ENCODE data around the gene MGST3. TPM values are rescaled to one million over a fixed set of nuclear protein-coding genes. Genes with fewer than 3 reads are reported as not detected.
"Not testable (repeated sequence)": the region's sequence is repeated elsewhere in the genome, so short reads cannot be mapped to it uniquely, and the experiment has no call there.

MGST3 gene
- total RNA-seq, 1 experiment from 2014 or later = 173 TPM

DNA sequence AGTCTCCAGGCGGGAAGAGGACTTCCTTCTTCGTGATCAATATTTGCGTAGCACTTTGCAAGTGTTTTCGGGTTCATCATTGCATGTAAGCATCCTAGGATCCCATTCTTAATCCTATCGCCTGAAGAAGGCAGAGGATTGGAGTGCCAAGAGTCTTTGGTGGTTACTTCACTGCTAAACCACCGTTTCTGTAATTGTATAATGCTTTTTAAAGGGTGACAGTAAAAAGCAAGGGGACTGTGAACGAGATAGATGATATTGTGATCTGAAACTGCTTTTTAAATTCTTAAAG lies 67.7 kb downstream of the MGST3 start:
- Histone ChIP-seq H3K27me3 (replicated peaks; ENCODE audit: control insufficient read depth, insufficient read depth, low read length) (no peaks in the 10 kb centered on the region), H3K36me3 (ENCODE audit: control insufficient read depth, insufficient read depth, low read length) (no peaks in the 10 kb centered on the region), H3K9me3 (no peaks in the 10 kb centered on the region), H3K4me3 (ENCODE audit: low read depth, low read length) (peak overlapping the region; percentile 77), H3K4me1 (peaks cover 10% of the 10 kb centered on the region; the same call in 1 of the 2 replicates)
- no peak for DNase-seq
- Mint-ChIP-seq H3K4me1 (ENCODE audit: low read depth, unreplicated experiment) (peaks cover 10% of the 10 kb centered on the region), H3K9me3 (ENCODE audit: unreplicated experiment) (no peaks in the 10 kb centered on the region), H3K36me3 (ENCODE audit: insufficient read depth, unreplicated experiment) (no peaks in the 10 kb centered on the region), H3K27ac (ENCODE audit: unreplicated experiment) (peak overlapping the region; percentile 94), H3K27me3 (ENCODE audit: insufficient read depth, unreplicated experiment) (peaks cover 3% of the 10 kb centered on the region), H3K4me3 (ENCODE audit: unreplicated experiment) (peak overlapping the region; percentile 99)
- intact Hi-C loops (cut with micrococcal nuclease; ENCODE audit: unreplicated experiment) = loop anchor here (1.0 to 2.0 kb wide), 3 partner anchors 67 to 97 kb away; partner anchors contain the start of genes MGST3 and TMCO1
- ChIA-PET POLR2A (interaction anchor here (0.5 kb wide), 1 partner anchor 1541 kb away, joined by 3 read pairs; no protein-coding TSS in a partner anchor), CTCF (interaction anchor here (0.6 to 1.6 kb wide), 5 partner anchors 10 to 226 kb away, joined by 3 to 11 read pairs (median 6); no protein-coding TSS in a partner anchor)
- TF ChIP-seq, protein P1, sequence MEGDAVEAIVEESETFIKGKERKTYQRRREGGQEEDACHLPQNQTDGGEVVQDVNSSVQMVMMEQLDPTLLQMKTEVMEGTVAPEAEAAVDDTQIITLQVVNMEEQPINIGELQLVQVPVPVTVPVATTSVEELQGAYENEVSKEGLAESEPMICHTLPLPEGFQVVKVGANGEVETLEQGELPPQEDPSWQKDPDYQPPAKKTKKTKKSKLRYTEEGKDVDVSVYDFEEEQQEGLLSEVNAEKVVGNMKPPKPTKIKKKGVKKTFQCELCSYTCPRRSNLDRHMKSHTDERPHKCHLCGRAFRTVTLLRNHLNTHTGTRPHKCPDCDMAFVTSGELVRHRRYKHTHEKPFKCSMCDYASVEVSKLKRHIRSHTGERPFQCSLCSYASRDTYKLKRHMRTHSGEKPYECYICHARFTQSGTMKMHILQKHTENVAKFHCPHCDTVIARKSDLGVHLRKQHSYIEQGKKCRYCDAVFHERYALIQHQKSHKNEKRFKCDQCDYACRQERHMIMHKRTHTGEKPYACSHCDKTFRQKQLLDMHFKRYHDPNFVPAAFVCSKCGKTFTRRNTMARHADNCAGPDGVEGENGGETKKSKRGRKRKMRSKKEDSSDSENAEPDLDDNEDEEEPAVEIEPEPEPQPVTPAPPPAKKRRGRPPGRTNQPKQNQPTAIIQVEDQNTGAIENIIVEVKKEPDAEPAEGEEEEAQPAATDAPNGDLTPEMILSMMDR (IDR thresholded peaks at IDR 0.05; ENCODE audit: insufficient read depth in 1 of 2, low read depth in 1 of 2, low read length in 1 of 2, severe bottlenecking in 1 of 2, unreplicated experiment in 1 of 2) = no peak
- no TSS peak for BruUV-seq (replicated peaks)

DNA sequence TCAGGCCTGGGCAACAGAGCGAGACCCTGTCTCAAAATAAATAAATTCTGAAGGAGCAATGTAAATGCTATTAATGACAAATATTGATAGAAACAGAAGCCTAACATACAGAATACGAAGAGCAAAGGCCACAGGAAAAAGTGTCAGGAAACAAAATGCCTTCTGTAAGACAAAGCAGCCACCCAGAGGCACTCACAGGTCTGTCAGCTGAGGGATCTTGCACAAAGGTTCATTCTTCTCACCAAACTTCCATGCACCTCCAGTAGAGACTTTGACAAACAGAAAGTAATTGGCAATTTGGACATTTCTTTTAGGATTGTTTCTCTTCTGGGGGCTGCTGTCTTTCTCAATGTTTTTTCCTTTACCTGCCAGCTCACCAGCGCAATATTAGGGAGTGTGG lies 68.5 kb downstream of the MGST3 start:
- TF ChIP-seq, protein P1 (IDR thresholded peaks at IDR 0.05; ENCODE audit: insufficient read depth in 1 of 2, low read depth in 1 of 2, low read length in 1 of 2, severe bottlenecking in 1 of 2, unreplicated experiment in 1 of 2) = no peak
- no peak overlapping the region for H3K4me3 Mint-ChIP-seq (ENCODE audit: unreplicated experiment)
- peaks cover 3% of the 10 kb centered on the region for H3K27me3 Mint-ChIP-seq (ENCODE audit: insufficient read depth, unreplicated experiment)
- Histone ChIP-seq H3K36me3 (ENCODE audit: control insufficient read depth, insufficient read depth, low read length) (no peaks in the 10 kb centered on the region), H3K4me3 (ENCODE audit: low read depth, low read length) (no peak overlapping the region), H3K9me3 (no peaks in the 10 kb centered on the region), H3K4me1 (peaks cover 10% of the 10 kb centered on the region; the same call in 1 of the 2 replicates), H3K27me3 (replicated peaks; ENCODE audit: control insufficient read depth, insufficient read depth, low read length) (no peaks in the 10 kb centered on the region)
- CTCF ChIA-PET = interaction anchor here (0.7 kb wide), 1 partner anchor 42 kb away, joined by 5 read pairs; no protein-coding TSS in a partner anchor
- H3K4me1 Mint-ChIP-seq (ENCODE audit: low read depth, unreplicated experiment) = peaks cover 10% of the 10 kb centered on the region
- H3K36me3 Mint-ChIP-seq (ENCODE audit: insufficient read depth, unreplicated experiment) = no peaks in the 10 kb centered on the region
- POLR2A ChIA-PET = no interaction called here
- intact Hi-C loops (cut with micrococcal nuclease; ENCODE audit: unreplicated experiment) = loop anchor here (2.0 kb wide), 1 partner anchor 69 kb away; the partner anchor contains the start of gene TMCO1
- no peaks in the 10 kb centered on the region for H3K9me3 Mint-ChIP-seq (ENCODE audit: unreplicated experiment)
- no TSS peak for BruUV-seq (replicated peaks)
- H3K27ac Mint-ChIP-seq (ENCODE audit: unreplicated experiment) = no peak overlapping the region
- no peak for DNase-seq

DNA sequence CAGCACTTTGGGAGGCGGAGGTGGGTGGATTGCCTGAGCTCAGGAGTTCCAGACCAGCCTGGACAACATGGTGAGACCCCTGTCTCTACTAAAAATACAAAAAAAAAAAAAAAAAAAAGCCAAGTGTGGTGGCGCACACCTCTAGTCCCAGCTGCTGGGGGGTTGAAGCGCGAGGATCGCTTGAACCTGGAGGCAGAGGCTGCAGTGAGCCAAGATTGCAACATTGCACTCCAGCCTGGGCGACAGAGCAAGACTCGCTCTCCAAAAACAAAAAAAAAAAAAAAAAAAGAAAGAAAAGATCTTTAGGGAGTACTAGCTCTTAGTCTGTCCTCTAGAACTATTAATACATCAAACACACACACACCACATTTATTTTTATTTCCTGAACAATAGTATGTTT lies 70.9 kb downstream of the MGST3 start:
- intact Hi-C loops (cut with micrococcal nuclease; ENCODE audit: unreplicated experiment); H3K36me3 Mint-ChIP-seq (ENCODE audit: insufficient read depth, unreplicated experiment); H3K4me3 Mint-ChIP-seq (ENCODE audit: unreplicated experiment); H3K4me1 Mint-ChIP-seq (ENCODE audit: low read depth, unreplicated experiment); H3K27me3 ChIP-seq (replicated peaks; ENCODE audit: control insufficient read depth, insufficient read depth, low read length); DNase-seq; H3K27ac Mint-ChIP-seq (ENCODE audit: unreplicated experiment); H3K36me3 ChIP-seq (ENCODE audit: control insufficient read depth, insufficient read depth, low read length); POLR2A ChIA-PET; H3K9me3 ChIP-seq; H3K27me3 Mint-ChIP-seq (ENCODE audit: insufficient read depth, unreplicated experiment); BruUV-seq (replicated peaks); H3K4me3 ChIP-seq (ENCODE audit: low read depth, low read length); H3K9me3 Mint-ChIP-seq (ENCODE audit: unreplicated experiment): not testable (repeated sequence)
- peaks cover 10% of the 10 kb centered on the region; the same call in 1 of the 2 replicates for H3K4me1 ChIP-seq
- CTCF ChIA-PET = interaction anchor here (0.7 kb wide), 1 partner anchor 70 kb away, joined by 6 read pairs; no protein-coding TSS in a partner anchor

Measured in Caco-2 (cell line).